Peyer's patch (tissue), 4 donors: Measurements from ENCODE around the gene OOEP.

Experiments
- CTCF ChIP-seq, 6 experiments: fragments of 450-650 bp in 4 of 6; fragments of 200-600 bp in 2 of 6; sonication (generic) in 1 of 6; IDR thresholded peaks; one replicate each; pipeline ENCODE4 v1.5.1; 2017 to 2019; ENCODE audit warnings: antibody characterized with exemption in 6 of 6, mild to moderate bottlenecking in 3 of 6, moderate library complexity in 1 of 6
- POLR2A ChIP-seq, 2 donors: fragments of 450-650 bp; IDR thresholded peaks; one replicate each; pipeline ENCODE4 v1.5.1; 2017; ENCODE audit warnings: antibody characterized with exemption in 2 of 2, mild to moderate bottlenecking in 2 of 2, moderate library complexity in 2 of 2

GRCh38 chr6:73369563-73369962 lies at the start of gene OOEP:
- TF ChIP-seq POLR2A (IDR thresholded peaks at IDR 0.05) (no peak), CTCF (IDR thresholded peaks at IDR 0.05) (no peak)
